HG02884 (cell line): ENCODE measurements around the gene PTCH2.
"Not testable (repeated sequence)": the region's sequence is repeated elsewhere in the genome, so short reads cannot be mapped to it uniquely, and the experiment has no call there.

Experiments
- ATAC-seq: cut with Tn5 transposase; IDR thresholded peaks from one replicate; pipeline ENCODE4 v1.9.1; 2021; ENCODE audit warnings: mild to moderate bottlenecking, moderate library complexity; ENCODE audit not compliant: unreplicated experiment

PTCH2 gene

GRCh38 chr1:44803062-44803311 is 40.1 kb downstream of the PTCH2 start:
- no peak for ATAC-seq

DNA sequence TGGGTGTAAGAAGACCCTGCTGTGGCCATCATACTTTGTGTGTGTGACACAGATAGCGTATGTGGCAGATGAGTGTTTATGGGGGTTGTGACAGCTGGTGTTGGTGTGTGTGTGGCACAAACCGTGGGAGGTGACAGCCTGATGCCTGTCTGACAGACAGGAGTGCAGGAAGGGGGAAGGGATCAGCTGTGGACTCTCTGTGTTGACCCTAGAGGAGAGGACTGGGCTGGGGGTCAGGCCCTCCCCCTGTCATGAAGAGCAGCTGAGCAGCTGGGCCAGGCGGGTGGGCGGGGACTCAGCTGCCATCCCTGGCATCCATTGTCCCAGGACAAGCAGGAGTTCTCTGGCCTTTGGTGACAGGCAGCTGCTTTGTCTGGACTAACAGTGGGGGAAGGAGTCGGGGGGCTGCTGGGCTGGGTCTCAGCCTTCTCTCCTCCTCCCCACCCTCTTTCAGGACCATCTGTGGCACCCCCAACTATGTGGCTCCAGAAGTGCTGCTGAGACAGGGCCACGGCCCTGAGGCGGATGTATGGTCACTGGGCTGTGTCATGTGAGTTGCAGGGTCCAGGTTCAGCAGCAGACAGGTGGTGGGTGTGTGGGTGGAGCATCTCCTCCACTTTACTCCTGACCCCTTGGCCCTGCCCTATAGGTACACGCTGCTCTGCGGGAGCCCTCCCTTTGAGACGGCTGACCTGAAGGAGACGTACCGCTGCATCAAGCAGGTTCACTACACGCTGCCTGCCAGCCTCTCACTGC is 40.6 kb downstream of the PTCH2 start:
- no peak for ATAC-seq

DNA sequence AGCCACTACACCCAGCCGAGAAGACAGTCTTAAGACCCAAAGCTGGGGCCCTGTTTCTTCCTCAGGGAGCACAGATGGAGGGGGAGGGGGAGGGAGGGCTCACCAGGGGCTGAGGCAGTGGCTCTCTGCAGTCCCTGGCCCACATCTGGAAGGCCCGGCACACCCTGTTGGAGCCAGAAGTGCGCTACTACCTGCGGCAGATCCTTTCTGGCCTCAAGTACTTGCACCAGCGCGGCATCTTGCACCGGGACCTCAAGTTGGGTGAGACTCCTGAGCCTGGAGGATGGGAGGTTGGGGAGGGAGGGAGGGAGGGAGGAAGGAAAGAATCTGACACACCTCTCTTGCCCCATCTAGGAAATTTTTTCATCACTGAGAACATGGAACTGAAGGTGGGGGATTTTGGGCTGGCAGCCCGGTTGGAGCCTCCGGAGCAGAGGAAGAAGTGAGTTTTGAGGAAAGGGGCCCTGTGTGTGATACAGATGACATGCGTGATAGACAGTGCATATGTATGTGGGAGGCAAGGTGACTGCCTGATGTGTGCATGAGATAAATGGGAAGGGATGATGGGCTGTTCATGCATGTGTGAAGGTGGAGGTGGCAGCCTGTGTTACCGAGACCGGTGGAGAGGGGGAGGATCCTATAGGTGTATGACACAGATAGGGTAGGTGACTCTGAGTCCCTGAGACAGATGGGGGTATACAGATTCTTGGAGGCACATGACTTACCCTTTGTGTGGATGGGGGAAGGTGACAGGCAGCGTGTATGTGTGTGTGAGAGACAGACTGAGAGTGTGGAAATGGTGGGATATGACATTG is 41.4 kb downstream of the PTCH2 start:
- no peak for ATAC-seq

GRCh38 chr1:44799770-44800584 is 43.1 kb downstream of the PTCH2 start, which contains the start of gene PLK3:
TSS of gene PLK3 (plus strand) at chr1:44800377. CDS start at chr1:44800464, 87 bp downstream.
- ATAC-seq = peak; percentile 83

DNA sequence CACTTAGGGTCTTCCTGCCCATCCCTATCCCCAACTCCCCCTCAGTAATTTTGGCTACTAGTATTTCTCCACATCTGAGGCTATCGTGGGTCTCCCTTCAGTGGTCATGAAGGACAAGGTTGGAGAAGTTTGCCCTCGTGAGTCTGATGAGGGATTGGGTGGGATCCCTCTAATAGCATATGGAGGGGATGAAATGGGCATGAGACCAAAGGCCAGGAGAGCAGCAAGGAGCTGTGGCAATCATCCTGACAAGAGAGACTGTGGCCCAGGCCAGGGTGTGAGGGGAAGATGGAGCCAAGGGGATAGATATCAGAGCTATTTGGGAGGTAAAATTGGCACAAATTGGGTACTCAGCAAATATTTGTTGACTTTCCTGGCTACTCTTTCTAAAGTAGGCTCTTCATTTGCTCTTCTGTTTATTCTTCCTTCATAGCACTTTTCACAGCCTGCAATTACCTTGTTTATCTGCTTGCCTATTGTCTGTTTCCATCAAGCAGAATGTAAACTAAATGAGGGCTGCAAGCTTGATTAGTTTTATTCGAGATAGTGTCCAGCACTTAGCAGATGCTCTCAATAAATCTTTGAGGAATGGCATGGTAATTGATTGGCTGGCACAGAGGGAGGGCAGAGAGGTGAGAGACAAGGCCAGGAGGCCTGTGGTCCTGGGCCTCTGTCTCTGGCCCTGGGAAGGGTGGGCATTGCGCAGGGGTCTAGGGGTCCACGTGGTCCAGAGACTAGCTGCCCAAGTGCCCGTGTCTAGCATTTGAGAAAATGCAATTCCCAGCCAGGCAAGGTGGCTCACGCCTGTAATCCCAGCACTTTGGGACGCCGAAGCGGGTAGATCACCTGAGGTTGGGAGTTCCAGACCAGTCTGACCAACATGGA is 44.3 kb downstream of the PTCH2 start:
- no peak for ATAC-seq

DNA sequence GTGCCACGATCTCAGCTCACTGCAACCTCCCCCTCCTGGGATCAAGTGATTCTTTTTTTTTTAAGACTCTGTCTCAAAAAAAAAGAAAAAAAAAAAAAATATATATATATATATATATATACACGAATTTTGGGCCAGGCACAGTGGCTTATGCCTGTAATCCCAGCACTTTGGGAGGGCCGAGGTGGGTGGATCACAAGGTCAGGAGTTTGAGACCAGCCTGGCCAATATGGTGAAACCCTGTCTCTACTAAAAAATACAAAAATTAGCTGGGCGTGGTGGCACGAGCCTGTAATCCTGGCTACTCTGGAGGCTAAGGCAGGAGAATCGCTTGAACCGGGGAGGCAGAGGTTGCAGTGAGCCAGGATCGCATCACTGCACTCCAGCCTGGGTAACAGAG is 45.2 kb downstream of the PTCH2 start:
- ATAC-seq = not testable (repeated sequence)

- ATAC-seq = no peak
Observed at GRCh38 chr1:44792736-44793502, 50.1 kb downstream of the PTCH2 start.

- no peak for ATAC-seq
Observed at GRCh38 chr1:44790968-44791801, 51.9 kb downstream of the PTCH2 start.

DNA sequence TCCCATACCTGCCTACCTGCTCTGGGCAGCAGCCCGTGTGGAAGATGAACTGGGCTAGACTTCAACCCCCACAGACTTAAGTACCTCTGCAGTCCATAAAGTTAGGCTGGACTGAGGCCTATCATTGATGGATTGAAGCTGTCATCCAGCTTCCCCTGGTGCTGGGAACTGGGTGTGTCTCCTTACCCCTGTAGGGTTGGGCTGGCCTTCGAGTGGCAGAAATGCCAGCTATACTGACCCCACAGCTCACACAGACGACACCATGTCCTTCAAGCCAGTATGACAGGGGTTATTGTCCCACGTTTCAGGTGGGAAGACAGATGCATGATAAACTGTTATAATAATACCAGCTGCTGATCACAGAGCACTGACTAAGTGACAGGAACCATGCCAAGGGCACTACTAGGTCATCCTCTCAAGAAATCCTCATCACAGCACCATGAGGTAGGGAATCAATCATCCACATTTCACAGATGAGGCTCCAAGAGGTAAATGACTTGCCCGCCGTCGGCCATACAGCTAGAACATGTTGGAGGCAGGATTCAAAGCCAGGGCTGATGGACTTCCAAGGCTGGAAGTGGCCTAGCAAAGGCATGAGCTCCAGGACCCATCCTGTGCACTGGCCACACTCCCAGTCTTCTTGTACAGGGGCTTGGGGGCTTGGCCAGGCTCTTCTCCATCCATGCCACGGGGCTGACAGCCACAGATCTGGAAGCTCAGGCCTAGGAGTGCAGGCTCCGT is 54.8 kb downstream of the PTCH2 start, which contains the start of gene BEST4:
Gene BEST4 (minus strand): TSS at position 51 of the 741 bp plus-strand sequence. CDS start 465 bp downstream, outside the sequence.
- no peak for ATAC-seq

- ATAC-seq = no peak
Observed at GRCh38 chr1:44787506-44787905, 55.5 kb downstream of the PTCH2 start.

DNA sequence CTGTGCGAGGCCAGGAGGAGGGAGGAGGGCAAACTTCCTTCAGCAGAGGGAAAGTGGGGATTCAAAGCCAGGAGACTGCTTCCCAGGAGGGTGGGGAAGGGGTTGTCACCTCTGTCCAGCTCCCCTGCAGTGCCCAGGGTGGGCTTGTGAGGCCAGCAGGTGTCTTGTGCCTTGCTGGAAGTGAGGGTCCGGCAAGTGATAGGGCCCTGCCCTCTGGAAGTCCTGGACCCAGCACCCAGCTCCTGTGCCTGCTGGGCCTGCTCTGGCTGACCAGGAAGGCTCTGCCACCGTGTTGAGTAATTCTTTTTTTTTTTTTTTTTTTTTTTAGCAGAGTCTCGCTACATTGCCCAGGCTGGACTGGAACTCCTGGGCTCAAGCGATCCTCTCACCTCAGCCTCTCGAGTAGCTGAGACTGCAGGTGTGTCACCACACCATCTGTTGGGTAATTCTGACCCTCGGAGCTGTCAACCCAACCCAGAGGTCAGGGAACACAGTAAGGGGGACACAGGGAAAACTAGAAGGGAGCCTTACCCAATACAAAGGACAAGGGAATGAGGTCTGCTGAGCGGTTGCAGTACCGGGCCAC is 56.1 kb downstream of the PTCH2 start:
- no peak for ATAC-seq

DNA sequence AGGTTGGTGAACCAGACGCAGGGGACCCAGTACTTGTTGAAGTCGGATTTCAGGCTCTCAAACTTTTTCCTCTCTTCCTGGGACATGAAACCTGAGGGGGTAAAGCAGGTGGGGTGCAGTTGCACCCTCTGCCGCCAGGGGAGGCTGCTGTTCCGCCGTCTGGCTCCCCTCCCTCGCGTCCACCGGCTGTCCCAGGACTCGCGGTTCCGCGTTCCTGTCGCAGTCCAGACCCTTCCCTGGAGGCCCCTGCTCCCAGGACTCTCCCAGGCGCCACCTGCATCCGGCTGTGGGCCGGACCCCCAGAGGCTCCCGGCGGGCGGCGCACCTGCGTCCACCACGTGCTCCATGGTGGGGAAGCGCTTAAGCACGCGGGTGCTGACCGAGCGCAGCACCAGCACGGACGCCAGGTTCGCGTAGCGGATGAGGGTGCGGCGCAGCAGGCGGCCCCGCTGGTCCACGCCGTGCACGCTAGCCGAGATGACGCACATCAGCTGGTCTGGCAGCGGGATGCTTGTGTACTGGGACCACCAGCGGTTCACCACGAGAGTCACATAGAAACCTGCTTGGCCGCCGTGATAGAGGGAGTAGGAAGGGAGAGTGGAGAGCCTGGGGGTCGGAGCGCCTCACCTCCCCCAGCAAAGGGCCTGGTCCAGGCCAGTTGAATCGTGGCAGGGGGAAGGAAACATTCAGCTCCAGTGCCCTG is 56.8 kb downstream of the PTCH2 start:
- ATAC-seq = no peak

DNA sequence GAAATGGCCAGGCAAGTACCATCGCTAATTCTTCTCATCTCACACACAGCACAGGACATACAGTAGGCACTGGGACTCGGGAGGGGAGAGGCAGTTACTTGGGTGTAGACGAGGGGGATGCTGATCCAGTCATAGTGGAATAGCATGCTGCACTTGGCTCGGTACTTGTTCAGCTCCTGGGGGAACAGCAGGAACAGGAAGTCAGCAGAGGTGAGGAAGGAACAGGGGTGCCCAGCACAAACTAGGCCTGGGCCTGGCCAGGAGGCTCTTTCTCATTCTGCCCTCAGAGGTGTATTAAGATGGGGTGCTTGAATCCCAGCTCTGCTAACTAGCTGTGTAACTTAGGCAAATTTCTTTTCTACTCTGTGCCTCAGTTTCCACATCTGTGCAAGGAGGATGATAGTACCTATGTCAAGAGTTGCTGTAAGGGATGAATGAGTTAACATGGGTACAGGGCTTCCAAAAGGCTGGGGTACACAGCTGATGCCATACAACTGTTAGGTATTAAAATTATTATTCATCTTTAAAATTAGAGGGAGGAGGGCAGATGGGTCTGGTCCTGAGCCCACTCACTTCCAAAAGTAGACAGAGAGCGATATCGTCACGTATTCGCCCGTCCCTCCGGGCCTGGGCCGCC is 57.4 kb downstream of the PTCH2 start:
- ATAC-seq = no peak

GRCh38 chr1:44785029-44785380 is 58.0 kb downstream of the PTCH2 start:
- no peak for ATAC-seq

GRCh38 chr1:44784094-44785028 is 58.7 kb downstream of the PTCH2 start:
- no peak for ATAC-seq

DNA sequence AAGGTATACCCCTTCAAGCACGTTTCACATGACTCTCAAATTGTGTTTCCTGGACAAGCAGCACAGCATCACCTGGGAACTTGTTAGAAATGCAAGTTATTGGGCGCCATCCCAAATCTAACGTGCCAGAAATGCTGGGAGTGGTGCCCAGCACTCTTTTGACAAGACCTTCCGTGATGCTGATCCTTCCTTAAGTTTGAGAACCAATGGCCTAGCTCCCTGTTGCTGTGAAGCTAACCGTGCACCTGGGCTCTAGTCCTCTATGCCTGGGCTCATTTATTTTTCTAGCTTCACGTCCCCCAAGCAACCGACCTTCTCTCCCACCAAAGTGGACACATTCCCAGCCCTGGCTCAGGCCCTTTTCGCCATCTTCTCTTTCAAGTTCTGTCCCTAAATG is 59.4 kb downstream of the PTCH2 start:
- ATAC-seq = no peak
